HepG2 (cell line): ENCODE measurements around the gene ENO3.
"Not testable (repeated sequence)": the region's sequence is repeated elsewhere in the genome, so short reads cannot be mapped to it uniquely, and the experiment has no call there.

Experiments used
- CTCF ChIP-seq: sonication (generic); formaldehyde crosslinking; IDR thresholded peaks from 2 replicates; pipeline ENCODE4 v1.5.0; 2020; ENCODE audit warnings: mild to moderate bottlenecking, missing genetic modification reagents, moderate library complexity
- GABPB1 ChIP-seq: IDR thresholded peaks from 2 replicates; pipeline ENCODE4 v1.6.1; 2016; ENCODE audit warnings: mild to moderate bottlenecking, missing genetic modification reagents, moderate library complexity, missing compliant biosample characterization
- JUN ChIP-seq: sonication (generic); formaldehyde crosslinking; IDR thresholded peaks from 2 replicates; pipeline ENCODE4 v1.4.0; 2020; ENCODE audit warnings: mild to moderate bottlenecking, missing genetic modification reagents
- MEIS2 ChIP-seq: sonication (generic); formaldehyde crosslinking; IDR thresholded peaks from 2 replicates; pipeline ENCODE4 v1.9.0; 2021; ENCODE audit warnings: mild to moderate bottlenecking, missing genetic modification reagents
- PHF5A ChIP-seq: IDR thresholded peaks from one replicate; pipeline ENCODE4 v1.6.1; 2018; ENCODE audit warnings: low read depth, missing genetic modification reagents; ENCODE audit not compliant: unreplicated experiment
- SRF ChIP-seq: IDR thresholded peaks from 2 replicates; pipeline ENCODE4 v1.6.1; 2011; ENCODE audit warnings: mild to moderate bottlenecking, low read depth, low read length, moderate library complexity
- SUZ12 ChIP-seq: fragments of 150-350 bp; IDR thresholded peaks from 2 replicates; pipeline ENCODE4 v1.6.1; 2014; ENCODE audit warnings: low read depth, low read length
- THAP8 ChIP-seq: sonication (generic); formaldehyde crosslinking; IDR thresholded peaks from 2 replicates; pipeline ENCODE4 v1.5.1; 2020; ENCODE audit warnings: missing genetic modification reagents, mild to moderate bottlenecking, borderline replicate concordance
- ZNF274 ChIP-seq: sonication (generic); formaldehyde crosslinking; IDR thresholded peaks from 2 replicates; pipeline ENCODE4 v1.5.1; 2020; ENCODE audit warnings: mild to moderate bottlenecking, missing genetic modification reagents
- ZNF841 ChIP-seq: sonication (generic); formaldehyde crosslinking; IDR thresholded peaks from 2 replicates; pipeline ENCODE4 v1.8.1; 2023; ENCODE audit warnings: missing genetic modification reagents, borderline replicate concordance
- ZZZ3 ChIP-seq: sonication (generic); formaldehyde crosslinking; IDR thresholded peaks from 2 replicates; pipeline ENCODE4 v1.4.0; 2020; ENCODE audit warnings: missing genetic modification reagents, mild to moderate bottlenecking, borderline replicate concordance

GRCh38 chr17:4926577-4927335 lies 24.2 kb upstream of the ENO3 start:
- not testable (repeated sequence) for TF ChIP-seq CTCF; ZZZ3 (CRISPR knock-in tag); GABPB1 (CRISPR knock-in tag); ZNF841 (CRISPR knock-in tag); MEIS2 (CRISPR knock-in tag); SRF; SUZ12; JUN (CRISPR knock-in tag); PHF5A (CRISPR knock-in tag); ZNF274 (CRISPR knock-in tag); THAP8
